ENCODE measurements around the gene ARMC6.

ARMC6 gene

GRCh38 chr19:19052921-19053320 is 19.5 kb downstream of the ARMC6 start:
- no peak for DNase-seq (ENCODE audit: low read depth)
- no peak for TF ChIP-seq CTCF (IDR thresholded peaks at IDR 0.05; ENCODE audit: control insufficient read depth, extremely low read depth, insufficient read depth)
- H3K4me3 ChIP-seq (ENCODE audit: low read depth, low read length), result no peak overlapping the region

GRCh38 chr19:19053508-19054314 is 20.3 kb downstream of the ARMC6 start:
- TF ChIP-seq CTCF (IDR thresholded peaks at IDR 0.05; ENCODE audit: control insufficient read depth, extremely low read depth, insufficient read depth), result peak; percentile 60
- DNase-seq (ENCODE audit: low read depth), result no peak
- H3K4me3 ChIP-seq (ENCODE audit: low read depth, low read length), result no peak overlapping the region

GRCh38 chr19:19054315-19054938 is 21.0 kb downstream of the ARMC6 start:
- DNase-seq (ENCODE audit: low read depth), result no peak
- H3K4me3 ChIP-seq (ENCODE audit: low read depth, low read length), result no peak overlapping the region
- TF ChIP-seq CTCF (IDR thresholded peaks at IDR 0.05; ENCODE audit: control insufficient read depth, extremely low read depth, insufficient read depth), result no peak

GRCh38 chr19:19054939-19055440 is 21.6 kb downstream of the ARMC6 start:
- DNase-seq (ENCODE audit: low read depth), result no peak
- H3K4me3 ChIP-seq (ENCODE audit: low read depth, low read length), result no peak overlapping the region
- TF ChIP-seq CTCF (IDR thresholded peaks at IDR 0.05; ENCODE audit: control insufficient read depth, extremely low read depth, insufficient read depth), result no peak

- DNase-seq (ENCODE audit: low read depth), result no peak
- no peak for TF ChIP-seq CTCF (IDR thresholded peaks at IDR 0.05; ENCODE audit: control insufficient read depth, extremely low read depth, insufficient read depth)
- H3K4me3 ChIP-seq (ENCODE audit: low read depth, low read length), result no peak overlapping the region
These were observed 22.3 kb downstream of the ARMC6 start for GRCh38 chr19:19055701-19056100.

GRCh38 chr19:19056636-19057275 is 23.4 kb downstream of the ARMC6 start:
- no peak overlapping the region for H3K4me3 ChIP-seq (ENCODE audit: low read depth, low read length)
- DNase-seq (ENCODE audit: low read depth), result no peak
- TF ChIP-seq CTCF (IDR thresholded peaks at IDR 0.05; ENCODE audit: control insufficient read depth, extremely low read depth, insufficient read depth), result no peak
